ENCODE results near the gene MED4. TPM values are rescaled to one million over a fixed set of nuclear protein-coding genes. Genes with fewer than 3 reads are reported as not detected.
"Not testable (repeated sequence)": the region's sequence is repeated elsewhere in the genome, so short reads cannot be mapped to it uniquely, and the experiment has no call there.

MED4 gene
- total RNA-seq, 4 donors from 2014 or later = 33.1 to 49.6 (median 37.7) TPM

DNA sequence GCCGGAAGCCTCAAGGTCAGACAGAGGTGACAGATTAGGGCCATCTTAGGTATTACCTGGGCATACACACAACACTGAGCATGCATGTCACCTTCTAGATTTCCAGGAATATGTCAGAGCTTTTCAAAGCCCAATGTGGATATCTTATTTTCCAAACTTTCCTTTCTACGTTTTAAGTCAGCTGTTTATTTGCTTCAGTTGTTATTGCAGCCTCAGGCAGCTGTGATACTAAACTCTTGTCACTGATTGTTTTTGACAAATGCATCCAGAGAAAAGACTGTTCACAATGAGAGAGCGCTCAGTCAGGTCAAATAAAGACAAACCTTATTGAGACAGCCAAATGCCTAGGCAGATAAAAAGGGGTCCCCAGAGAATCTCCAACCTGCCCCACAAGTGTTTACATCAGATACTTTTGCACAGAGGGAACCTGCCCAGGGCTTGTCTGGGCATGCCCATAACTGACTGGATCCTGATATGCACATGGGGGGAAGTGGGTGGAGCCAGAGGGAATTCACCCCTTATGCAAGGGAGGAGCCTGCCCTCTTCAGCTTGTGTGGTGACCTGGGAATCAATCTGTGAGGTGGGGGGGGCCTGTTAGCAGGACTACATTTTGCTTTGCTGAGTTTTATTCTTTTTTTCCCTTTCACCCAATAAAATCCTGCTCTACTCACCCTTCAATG, 28.5 kb downstream of the MED4 start:
- no peak overlapping the region for H3K4me3 ChIP-seq (ENCODE audit: low read depth, poor library complexity, severe bottlenecking)
- no peak for TF ChIP-seq POLR2A (IDR thresholded peaks at IDR 0.05)
- TF ChIP-seq, protein P1, sequence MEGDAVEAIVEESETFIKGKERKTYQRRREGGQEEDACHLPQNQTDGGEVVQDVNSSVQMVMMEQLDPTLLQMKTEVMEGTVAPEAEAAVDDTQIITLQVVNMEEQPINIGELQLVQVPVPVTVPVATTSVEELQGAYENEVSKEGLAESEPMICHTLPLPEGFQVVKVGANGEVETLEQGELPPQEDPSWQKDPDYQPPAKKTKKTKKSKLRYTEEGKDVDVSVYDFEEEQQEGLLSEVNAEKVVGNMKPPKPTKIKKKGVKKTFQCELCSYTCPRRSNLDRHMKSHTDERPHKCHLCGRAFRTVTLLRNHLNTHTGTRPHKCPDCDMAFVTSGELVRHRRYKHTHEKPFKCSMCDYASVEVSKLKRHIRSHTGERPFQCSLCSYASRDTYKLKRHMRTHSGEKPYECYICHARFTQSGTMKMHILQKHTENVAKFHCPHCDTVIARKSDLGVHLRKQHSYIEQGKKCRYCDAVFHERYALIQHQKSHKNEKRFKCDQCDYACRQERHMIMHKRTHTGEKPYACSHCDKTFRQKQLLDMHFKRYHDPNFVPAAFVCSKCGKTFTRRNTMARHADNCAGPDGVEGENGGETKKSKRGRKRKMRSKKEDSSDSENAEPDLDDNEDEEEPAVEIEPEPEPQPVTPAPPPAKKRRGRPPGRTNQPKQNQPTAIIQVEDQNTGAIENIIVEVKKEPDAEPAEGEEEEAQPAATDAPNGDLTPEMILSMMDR (IDR thresholded peaks at IDR 0.05) = no peak
- 97% methylated on average over 3 of the region's 3 CpGs for WGBS, 2 donors
- intact Hi-C loops (cut with DNase I; ENCODE audit: low total_unique reads) = no loop called here
- DNase-seq (ENCODE audit: low spot score in 2 of 2) = no peak

GRCh38 chr13:48059951-48060350, 35.0 kb downstream of the MED4 start:
- intact Hi-C loops (cut with DNase I; ENCODE audit: low total_unique reads); H3K4me3 ChIP-seq (ENCODE audit: low read depth, poor library complexity, severe bottlenecking); DNase-seq (ENCODE audit: low spot score in 2 of 2): not testable (repeated sequence)
- WGBS, 2 donors = 63 to 78% methylated on average over 5 of the region's 5 CpGs

DNA sequence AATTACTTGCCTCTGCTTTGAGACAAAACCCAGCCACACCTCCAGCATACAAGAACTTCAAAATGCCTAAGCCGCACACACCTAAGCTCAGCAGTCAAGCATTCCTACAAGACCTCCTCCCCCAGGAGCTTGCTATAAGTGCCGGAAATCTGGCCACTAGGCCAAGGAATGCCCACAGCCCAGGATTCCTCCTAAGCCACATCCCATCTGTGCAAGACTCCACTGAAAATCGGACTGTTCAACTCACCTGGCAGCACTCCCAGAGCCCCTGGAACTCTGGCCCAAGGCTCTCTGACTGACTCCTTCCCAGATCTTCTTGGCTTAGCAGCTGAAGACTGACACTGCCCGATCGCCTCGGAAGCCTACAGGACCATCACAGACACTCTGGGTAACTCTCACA, 36.4 kb downstream of the MED4 start:
- DNase-seq (ENCODE audit: low spot score in 2 of 2); intact Hi-C loops (cut with DNase I; ENCODE audit: low total_unique reads); H3K4me3 ChIP-seq (ENCODE audit: low read depth, poor library complexity, severe bottlenecking): not testable (repeated sequence)
- WGBS, 2 donors = 78 to 95% methylated on average over 5 to 6 of the region's 6 CpGs

- 92% methylated on average over 5 of the region's 5 CpGs for WGBS, 2 donors
- no peak overlapping the region for H3K4me3 ChIP-seq (ENCODE audit: low read depth, poor library complexity, severe bottlenecking)
- DNase-seq (ENCODE audit: low spot score in 2 of 2) = no peak
- intact Hi-C loops (cut with DNase I; ENCODE audit: low total_unique reads) = no loop called here
- TF ChIP-seq, protein P1 (IDR thresholded peaks at IDR 0.05) = no peak
- no peak for TF ChIP-seq POLR2A (IDR thresholded peaks at IDR 0.05)
Observed at GRCh38 chr13:48055712-48056111, 39.2 kb downstream of the MED4 start.

- intact Hi-C loops (cut with DNase I; ENCODE audit: low total_unique reads) = no loop called here
- no peak overlapping the region for H3K4me3 ChIP-seq (ENCODE audit: low read depth, poor library complexity, severe bottlenecking)
- no peak for TF ChIP-seq POLR2A (IDR thresholded peaks at IDR 0.05)
- TF ChIP-seq, protein P1 (IDR thresholded peaks at IDR 0.05) = no peak
- no peak for DNase-seq (ENCODE audit: low spot score in 2 of 2)
- 92 to 93% methylated on average over 6 of the region's 6 CpGs for WGBS, 2 donors
Observed at GRCh38 chr13:48054601-48055000, 40.3 kb downstream of the MED4 start.

- WGBS, 2 donors = 89 to 93% methylated on average over 3 of the region's 3 CpGs
- no peak overlapping the region for H3K4me3 ChIP-seq (ENCODE audit: low read depth, poor library complexity, severe bottlenecking)
- no peak for TF ChIP-seq POLR2A (IDR thresholded peaks at IDR 0.05)
- TF ChIP-seq, protein P1 (IDR thresholded peaks at IDR 0.05) = no peak
- no peak for DNase-seq (ENCODE audit: low spot score in 2 of 2)
- intact Hi-C loops (cut with DNase I; ENCODE audit: low total_unique reads) = no loop called here
Observed at GRCh38 chr13:48050550-48050949, 44.4 kb downstream of the MED4 start.
